LNCAP (cell line): ENCODE results near the gene PXDN.

Experiments
- CTCF ChIP-seq: fragments of 450-650 bp; IDR thresholded peaks from 2 replicates; pipeline ENCODE4 v1.5.1; 2017; ENCODE audit warnings: mild to moderate bottlenecking

PXDN gene

DNA sequence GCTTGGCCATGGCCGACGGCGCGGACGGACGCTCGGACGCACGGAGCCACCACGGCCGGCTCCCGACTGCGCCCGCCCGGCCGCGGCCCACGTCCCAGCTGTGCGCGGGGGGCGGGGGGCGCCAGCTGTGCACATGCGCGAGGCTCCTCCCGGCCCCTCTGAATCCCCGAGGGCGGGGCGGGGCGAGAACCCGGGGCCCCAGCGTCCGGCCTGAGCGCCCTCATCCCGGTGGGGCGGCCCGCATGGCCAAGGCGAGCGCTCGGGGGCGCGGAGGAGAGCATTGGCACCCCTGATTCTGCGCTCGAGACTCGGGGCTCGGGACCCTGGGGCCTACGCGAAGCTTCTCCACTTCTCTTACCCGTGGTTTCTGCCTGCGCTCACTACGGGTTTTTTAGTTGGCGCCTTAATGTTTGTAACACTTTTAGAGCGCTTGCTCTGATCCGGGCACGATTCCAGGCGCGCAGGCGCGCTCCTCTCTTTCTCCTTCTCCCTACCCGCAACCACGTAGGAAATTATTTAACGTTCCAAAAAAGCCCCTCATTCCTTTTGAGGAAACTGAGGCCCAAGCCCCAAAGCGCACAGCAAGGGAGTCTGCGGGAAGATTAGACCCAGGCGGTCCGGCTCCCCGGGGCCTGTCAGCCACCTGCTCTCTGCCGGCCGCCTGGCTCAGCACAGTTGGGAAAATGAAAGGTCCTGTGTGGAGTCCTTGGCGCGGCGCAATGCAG, at the start of gene PXDN:
PXDN (minus strand) TSS at position 70 of the 725 bp plus-strand sequence; CDS start at position 10, 60 bp downstream.
- no peak for TF ChIP-seq CTCF

- TF ChIP-seq CTCF = no peak
These were observed 49.6 kb upstream of the PXDN start for GRCh38 chr2:1793868-1794445.

GRCh38 chr2:1793001-1793867, 48.9 kb upstream of the PXDN start:
- no peak for TF ChIP-seq CTCF

DNA sequence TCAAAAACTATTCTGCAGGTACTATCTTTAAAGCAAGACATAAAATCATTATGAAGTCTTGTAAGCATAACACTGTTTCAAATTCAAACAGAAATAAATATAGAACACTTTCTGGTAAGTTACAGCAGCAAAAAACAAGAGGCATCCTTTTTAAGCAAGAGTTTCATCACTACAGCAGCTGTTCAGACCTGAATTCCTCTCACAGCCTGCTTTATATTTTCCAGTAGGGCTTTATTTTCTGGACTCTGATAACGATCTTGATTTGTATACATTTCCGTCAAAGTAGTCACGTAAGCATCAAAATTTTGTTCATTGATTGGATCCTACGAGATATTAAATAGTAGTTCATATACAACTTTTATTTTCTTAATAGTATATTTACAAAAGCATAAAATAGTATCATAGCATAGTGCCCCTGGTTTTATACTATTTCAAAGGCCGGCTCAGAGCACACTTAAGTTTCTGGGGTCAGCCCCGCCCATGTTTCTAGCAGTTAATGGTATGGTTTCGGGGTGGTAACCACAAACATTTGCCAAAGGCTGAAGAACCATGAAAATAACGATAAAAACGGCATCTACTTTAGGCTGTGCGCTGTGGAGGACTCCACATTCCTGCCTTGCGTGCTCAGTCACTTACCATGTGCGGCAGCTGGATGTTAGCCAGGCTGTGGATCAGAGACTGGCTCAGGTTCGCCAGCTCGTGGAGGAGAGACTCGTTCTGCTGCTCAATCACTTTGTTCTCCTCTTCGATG, 47.5 kb upstream of the PXDN start:
- TF ChIP-seq CTCF = no peak

DNA sequence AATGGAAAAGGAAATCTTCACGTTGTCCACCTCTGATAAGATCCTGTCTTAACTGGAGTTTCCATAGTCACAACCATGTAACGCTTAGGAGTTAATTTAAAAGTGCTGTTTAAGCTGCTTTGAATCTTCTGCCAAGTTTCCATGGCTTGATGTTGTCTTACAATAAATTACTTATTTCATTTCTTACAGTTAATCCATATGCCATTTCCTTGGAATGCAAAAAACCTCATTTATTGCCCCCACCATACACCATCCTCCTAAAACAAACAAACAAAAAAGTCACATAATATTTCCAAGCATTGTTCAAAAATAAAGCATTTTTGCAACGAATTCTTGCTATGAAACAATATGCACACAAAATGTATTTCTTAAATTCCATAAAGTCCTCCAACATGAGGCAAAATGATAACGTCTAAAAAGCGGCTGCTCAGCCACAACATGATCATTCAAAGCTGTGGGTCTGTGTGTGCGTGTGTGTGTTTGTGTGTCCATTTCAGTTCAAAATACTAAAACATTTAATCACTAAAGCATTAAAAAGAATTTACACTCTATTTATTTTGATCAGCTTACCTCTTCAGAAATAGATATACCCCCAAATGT, 46.8 kb upstream of the PXDN start:
- TF ChIP-seq CTCF = no peak

GRCh38 chr2:1790473-1790872, 46.2 kb upstream of the PXDN start:
- no peak for TF ChIP-seq CTCF

DNA sequence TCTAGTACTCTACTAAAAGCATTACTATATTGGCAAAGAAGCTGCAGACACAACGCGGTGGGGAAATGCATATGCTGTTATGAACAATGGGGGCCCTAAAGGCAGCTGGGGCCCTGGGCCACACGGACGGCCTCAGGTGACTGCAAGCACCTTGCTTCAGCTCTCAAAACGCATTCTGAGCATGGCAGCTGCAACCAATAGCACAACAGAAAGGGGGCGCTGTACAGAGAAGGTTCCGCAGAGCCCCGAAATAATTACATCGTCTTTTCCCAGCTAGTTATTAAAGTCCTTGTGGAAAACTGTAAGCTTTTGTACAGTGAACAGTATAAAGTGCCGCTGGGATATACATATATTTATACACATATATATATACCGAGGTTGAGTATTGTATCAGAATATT, 45.3 kb upstream of the PXDN start:
- TF ChIP-seq CTCF = no peak; the same call in 1 of the 2 replicates
